ENCODE measurements around the gene HEXIM1. TPM values are rescaled to one million over a fixed set of nuclear protein-coding genes. Genes with fewer than 3 reads are reported as not detected.
A peak's percentile ranks its signal among the peaks of the same experiment; 100 is the strongest.

Gene HEXIM1
- total and polyA plus RNA-seq, 2 experiments from 2014 or later: 9.2 to 10.9 TPM

- Histone ChIP-seq H3K27me3 (ENCODE audit: insufficient read depth) (no peaks in the 10 kb centered on the region), H3K9me2 (ENCODE audit: insufficient read depth) (no peaks in the 10 kb centered on the region), H3K79me2 (replicated peaks; ENCODE audit: insufficient read depth) (no peaks in the 10 kb centered on the region), H3K36me3 (ENCODE audit: insufficient read depth) (no peaks in the 10 kb centered on the region), H2AFZ (no peak overlapping the region), H3K4me2 (no peak overlapping the region), H3K4me3 (no peak overlapping the region), H3K27ac (ENCODE audit: low read depth) (peak overlapping the region; percentile 66; the same call in 1 of the 2 replicates), H3F3A (replicated peaks; ENCODE audit: low read depth) (no peaks in the 10 kb centered on the region), H3K4me1 (ENCODE audit: insufficient read depth) (peaks cover 4% of the 10 kb centered on the region; the same call in 1 of the 2 replicates), H4K20me1 (replicated peaks; ENCODE audit: insufficient read depth) (no peaks in the 10 kb centered on the region)
- Mint-ChIP-seq H3K4me1 (peaks cover 31% of the 10 kb centered on the region), H3K36me3 (ENCODE audit: low read depth) (no peaks in the 10 kb centered on the region), H3K27ac (0 out of 2 replicates have a peak overlapping the region, but pooled peaks have one; percentile 31), H3K27me3 (ENCODE audit: insufficient read depth, low read depth, poor library complexity) (peaks cover 20% of the 10 kb centered on the region), H3K9me3 (no peaks in the 10 kb centered on the region), H3K4me3 (no peak overlapping the region; the same call in 2 of the 3 replicates)
- ATAC-seq (no peak), DNase-seq (ENCODE audit: low spot score) (no peak)
- TF ChIP-seq REST (IDR thresholded peaks at IDR 0.05; ENCODE audit: unreplicated experiment): no peak
- TF ChIP-seq STAT1 (IDR thresholded peaks at IDR 0.05; ENCODE audit: unreplicated experiment): no peak
- no peak for TF ChIP-seq ZNF462 (CRISPR knock-in tag; IDR thresholded peaks at IDR 0.05)
Observed at GRCh38 chr17:45115871-45116270, 32.4 kb upstream of the HEXIM1 start.
